ENCODE measurements around the gene PPFIA2.

PPFIA2 gene

DNA sequence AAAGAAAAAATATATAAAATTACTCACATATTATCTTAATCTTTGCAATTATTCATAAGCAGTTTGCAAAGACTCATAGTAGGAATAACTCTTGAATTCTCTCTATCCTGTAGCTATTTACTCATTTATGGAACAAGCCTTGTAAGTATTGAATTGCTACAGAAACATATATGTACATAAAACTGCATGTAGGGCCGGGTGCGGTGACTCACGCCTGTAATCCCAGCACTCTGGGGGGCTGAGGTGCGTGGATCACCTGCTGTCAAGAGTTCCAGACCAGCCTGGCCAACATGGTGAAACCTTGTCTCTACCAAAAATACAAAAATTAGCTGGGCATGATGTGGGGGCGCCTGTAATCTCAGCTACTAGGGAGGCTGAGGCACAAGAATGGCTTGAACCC, 286.2 kb downstream of the PPFIA2 start:
- DNase-seq (ENCODE audit: low read depth, low spot score) = no peak
- TF ChIP-seq, protein P1, sequence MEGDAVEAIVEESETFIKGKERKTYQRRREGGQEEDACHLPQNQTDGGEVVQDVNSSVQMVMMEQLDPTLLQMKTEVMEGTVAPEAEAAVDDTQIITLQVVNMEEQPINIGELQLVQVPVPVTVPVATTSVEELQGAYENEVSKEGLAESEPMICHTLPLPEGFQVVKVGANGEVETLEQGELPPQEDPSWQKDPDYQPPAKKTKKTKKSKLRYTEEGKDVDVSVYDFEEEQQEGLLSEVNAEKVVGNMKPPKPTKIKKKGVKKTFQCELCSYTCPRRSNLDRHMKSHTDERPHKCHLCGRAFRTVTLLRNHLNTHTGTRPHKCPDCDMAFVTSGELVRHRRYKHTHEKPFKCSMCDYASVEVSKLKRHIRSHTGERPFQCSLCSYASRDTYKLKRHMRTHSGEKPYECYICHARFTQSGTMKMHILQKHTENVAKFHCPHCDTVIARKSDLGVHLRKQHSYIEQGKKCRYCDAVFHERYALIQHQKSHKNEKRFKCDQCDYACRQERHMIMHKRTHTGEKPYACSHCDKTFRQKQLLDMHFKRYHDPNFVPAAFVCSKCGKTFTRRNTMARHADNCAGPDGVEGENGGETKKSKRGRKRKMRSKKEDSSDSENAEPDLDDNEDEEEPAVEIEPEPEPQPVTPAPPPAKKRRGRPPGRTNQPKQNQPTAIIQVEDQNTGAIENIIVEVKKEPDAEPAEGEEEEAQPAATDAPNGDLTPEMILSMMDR (IDR thresholded peaks at IDR 0.05; ENCODE audit: low read depth, low read length) = no peak
- in situ Hi-C loops (cut with HindIII; ENCODE audit: low sequenced_read_pairs) = no loop called here
- H3K4me3 ChIP-seq (ENCODE audit: low read depth, low read length) = no peak overlapping the region

DNA sequence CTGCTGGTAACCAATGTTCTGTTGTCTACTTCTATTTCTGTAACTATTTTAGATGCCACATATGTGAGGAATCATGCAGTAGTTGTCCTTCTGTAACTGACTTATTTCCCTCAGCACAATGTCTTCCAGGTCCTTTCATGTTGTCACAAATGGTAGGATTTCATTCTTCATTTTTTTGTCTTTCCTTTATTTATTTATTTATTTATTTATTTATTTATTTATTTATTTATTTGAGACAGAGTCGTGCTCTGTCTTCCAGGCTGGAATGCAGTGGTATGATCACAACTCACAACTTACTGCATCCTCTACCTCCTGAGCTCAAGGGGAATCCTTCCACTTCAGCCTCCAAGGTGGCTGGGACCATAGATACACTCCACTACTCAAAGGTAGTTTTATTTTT, 288.2 kb downstream of the PPFIA2 start:
- no peak for DNase-seq (ENCODE audit: low read depth, low spot score)
- in situ Hi-C loops (cut with HindIII; ENCODE audit: low sequenced_read_pairs) = no loop called here
- no peak overlapping the region for H3K4me3 ChIP-seq (ENCODE audit: low read depth, low read length)
- TF ChIP-seq, protein P1 (IDR thresholded peaks at IDR 0.05; ENCODE audit: low read depth, low read length) = no peak

DNA sequence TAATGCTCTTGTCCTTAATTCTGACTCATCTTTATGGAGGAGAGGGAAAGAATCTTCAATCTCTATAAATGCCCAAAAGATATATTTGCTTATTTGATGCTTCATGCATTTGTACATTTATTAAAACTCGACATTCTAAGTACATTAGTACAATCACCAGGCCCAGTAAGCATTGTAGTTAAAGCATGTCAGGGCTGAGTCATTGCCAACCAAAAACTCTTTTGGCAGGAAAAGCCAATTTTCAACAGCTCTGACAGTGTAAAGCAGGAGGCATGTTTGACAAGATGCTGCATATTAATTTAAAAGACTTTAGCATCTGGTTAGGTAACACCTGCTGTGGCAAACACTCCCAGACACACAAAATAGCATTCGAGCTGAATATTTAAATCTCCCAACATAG, 290.9 kb downstream of the PPFIA2 start:
- TF ChIP-seq, protein P1 (IDR thresholded peaks at IDR 0.05; ENCODE audit: low read depth, low read length) = no peak
- no peak overlapping the region for H3K4me3 ChIP-seq (ENCODE audit: low read depth, low read length)
- DNase-seq (ENCODE audit: low read depth, low spot score) = peak; percentile 76
- in situ Hi-C loops (cut with HindIII; ENCODE audit: low sequenced_read_pairs) = no loop called here

DNA sequence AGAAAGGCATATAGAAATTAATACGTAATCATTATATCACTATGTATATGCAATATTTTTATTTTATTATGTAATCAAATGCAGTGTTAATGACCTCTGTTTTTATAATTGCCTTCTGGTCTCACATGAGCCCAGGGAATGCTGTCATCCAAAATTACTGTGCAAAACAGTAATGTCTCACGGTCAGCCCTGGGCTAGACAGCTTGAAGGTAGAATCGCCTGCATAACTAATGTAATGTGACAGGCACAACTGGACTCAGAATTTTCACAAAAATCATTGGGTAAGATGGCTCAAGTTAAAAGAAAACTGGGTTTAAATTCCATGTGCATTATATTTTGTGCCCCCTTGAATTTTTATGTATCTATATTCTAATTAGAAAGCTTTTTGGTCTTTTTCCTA, 293.3 kb downstream of the PPFIA2 start:
- in situ Hi-C loops (cut with HindIII; ENCODE audit: low sequenced_read_pairs) = no loop called here
- TF ChIP-seq, protein P1 (IDR thresholded peaks at IDR 0.05; ENCODE audit: low read depth, low read length) = no peak
- H3K4me3 ChIP-seq (ENCODE audit: low read depth, low read length) = no peak overlapping the region
- DNase-seq (ENCODE audit: low read depth, low spot score) = no peak

DNA sequence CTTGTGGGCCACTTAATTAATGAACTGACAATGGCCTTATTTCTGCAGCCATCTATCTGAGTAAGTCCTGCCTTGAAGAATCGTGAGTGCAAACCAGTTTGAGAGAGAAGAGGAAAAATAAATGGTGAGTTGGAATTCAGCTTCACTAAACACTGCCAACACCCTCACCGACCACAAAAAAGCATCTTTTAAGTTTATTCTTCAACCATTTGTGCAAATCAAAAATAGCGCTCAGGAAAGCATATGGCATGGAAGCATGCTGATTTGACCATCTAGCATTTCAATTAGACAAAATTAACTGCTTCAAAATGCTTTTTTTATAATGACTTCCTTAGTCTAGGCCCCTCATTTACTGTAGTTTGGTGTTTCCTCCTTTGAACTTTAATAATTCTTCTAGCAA, 294.0 kb downstream of the PPFIA2 start:
- in situ Hi-C loops (cut with HindIII; ENCODE audit: low sequenced_read_pairs) = no loop called here
- no peak for DNase-seq (ENCODE audit: low read depth, low spot score)
- TF ChIP-seq, protein P1 (IDR thresholded peaks at IDR 0.05; ENCODE audit: low read depth, low read length) = no peak
- no peak overlapping the region for H3K4me3 ChIP-seq (ENCODE audit: low read depth, low read length)

DNA sequence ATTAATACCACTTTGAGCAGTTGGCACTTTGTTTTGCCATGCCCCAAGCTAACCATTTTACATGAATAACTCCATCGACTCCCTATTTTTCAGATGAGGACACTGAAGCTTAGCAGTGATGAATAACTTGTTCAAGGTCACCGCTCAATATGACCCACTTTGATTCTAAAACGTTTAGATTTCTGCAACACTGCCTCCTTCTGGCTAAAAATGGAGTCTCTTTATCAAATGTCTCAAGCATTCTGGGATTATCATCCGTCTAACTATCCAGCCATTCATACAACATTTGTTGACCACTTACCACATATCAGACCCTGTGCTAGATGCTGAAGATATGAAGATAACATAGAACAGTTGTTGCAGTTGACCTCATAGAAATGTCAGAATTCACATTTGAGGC, 298.0 kb downstream of the PPFIA2 start:
- in situ Hi-C loops (cut with HindIII; ENCODE audit: low sequenced_read_pairs) = no loop called here
- TF ChIP-seq, protein P1 (IDR thresholded peaks at IDR 0.05; ENCODE audit: low read depth, low read length) = peak; percentile 3
- DNase-seq (ENCODE audit: low read depth, low spot score) = no peak
- H3K4me3 ChIP-seq (ENCODE audit: low read depth, low read length) = no peak overlapping the region

Data from astrocyte of the spinal cord (primary cell).